ENCODE data around the gene TULP4.
A peak's percentile ranks its signal among the peaks of the same experiment; 100 is the strongest.
"Not testable (repeated sequence)": the region's sequence is repeated elsewhere in the genome, so short reads cannot be mapped to it uniquely, and the experiment has no call there.

Gene TULP4

DNA sequence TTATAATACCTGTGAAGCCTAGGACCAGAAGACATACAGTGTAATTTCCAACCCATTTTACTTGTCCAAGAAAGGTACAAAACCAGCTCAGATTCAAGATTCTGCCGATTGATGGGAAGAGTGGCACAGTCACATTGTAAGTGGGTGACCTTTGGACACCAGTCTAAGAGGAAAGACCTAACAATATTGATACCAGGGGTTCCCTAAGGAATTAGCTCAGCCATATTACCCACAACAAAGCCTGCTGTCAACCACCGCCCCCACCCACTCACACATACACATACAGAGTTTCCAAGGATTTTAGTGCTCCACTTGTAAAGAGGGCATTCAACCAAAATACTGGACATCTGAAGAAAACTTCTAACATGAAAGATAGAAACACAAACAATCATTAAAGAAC, 219.7 kb downstream of the TULP4 start:
- no peak for DNase-seq (ENCODE audit: low spot score)

DNA sequence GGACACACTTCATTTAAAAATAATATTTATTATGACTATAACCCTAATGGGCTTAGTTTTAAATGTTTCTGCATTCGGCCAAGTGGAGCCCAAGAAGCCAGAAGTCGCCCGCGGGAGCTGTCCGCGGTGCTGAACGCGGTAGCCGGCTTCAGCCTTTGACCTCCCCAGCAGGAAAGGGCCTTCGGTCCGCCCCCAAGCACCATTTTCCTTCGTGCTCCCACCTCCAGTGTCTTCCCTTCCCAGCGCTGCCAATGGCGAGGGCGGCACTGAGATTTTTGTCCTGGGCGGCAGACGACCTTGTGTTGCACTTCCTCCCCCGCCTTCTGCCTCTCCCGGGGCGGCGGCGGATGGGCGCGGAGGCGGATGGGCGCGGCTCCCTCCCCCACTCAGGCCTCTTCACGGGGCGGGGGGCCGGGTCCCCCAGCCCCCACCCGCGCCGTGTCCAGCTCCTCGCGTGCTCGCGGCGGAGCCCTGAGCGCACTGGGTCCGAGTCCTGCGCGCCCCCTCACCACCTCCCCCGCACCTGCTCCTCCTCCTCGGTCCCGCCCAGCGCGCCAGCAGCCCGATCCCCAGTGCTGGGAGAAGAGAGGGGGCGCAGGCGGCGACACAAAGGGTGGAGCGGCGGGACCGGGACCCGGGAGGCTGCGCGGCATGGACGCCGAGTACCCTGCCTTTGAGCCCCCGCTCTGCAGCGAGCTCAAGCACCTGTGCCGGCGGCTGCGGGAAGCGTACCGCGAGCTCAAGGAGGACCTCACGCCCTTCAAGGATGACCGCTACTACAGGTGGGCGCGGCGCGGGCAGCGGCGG, 224.0 kb downstream of the TULP4 start:
- peak; percentile 70 for DNase-seq (ENCODE audit: low spot score)

DNA sequence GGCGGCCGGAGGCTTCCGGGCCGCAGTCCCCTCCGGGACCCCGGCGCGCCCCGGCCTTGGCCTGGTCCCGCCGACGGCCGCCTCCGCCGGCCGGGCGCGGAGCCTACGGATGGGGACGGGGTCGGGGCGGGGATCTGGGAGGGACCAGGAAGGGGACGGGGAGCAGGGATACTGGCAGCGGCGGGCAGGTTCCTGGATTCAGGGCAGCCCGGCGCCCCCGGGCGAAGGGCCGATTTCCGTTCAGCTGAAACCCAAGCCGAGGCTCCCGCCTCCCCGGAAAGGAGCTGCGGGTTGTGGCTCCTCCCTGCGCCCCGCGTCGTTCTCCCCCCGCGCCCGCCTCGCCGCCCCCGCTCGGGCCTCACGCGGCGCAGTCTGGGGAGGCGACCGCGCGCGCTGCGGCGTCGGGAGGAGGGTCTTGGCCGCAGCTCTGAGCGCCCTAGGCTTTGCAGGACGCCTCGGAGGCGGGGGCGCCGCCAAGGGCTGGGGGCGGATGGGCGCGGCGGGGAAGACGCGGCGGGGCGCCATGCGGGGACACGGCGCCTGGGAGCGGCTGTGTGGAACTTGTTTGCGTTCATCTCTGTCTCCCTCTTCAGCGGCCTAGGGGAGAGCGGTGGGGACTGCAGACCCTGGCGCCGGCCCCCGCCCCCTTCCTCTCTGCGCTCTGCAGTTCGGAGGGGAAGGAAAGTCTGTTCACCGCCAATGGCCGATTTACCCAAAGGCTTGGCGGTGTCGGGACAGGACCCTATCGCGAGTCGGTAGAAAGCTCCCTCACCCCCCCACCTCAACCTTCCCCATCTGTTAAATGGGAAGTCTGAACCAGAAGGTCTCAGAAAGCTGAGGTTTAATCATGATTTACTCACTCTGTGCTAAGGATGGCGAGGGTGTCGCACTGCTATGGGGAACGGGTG, 224.9 kb downstream of the TULP4 start:
- DNase-seq (ENCODE audit: low spot score) = no peak

GRCh38 chr6:158538741-158539140, 226.5 kb downstream of the TULP4 start:
- no peak for DNase-seq (ENCODE audit: low spot score)

DNA sequence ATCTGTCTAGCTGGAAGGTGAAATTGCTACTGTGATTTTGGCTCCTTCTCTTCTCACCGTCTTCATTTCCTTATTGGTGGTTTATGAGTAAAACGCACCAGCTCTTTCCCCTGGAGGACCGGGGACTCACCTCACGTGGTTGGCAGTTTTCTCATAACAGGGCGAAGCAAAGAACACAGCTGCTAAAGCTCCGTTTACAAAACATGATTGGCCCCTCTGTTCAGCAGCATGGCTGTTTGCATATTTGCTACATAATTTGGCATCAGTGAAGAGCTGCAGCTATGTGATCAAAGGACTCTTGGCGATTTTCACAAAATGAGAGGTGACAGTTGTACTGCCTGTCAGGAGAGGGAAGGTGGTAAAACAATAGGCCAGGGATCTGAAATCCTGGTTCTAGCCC, 227.1 kb downstream of the TULP4 start:
- DNase-seq (ENCODE audit: low spot score) = no peak

DNA sequence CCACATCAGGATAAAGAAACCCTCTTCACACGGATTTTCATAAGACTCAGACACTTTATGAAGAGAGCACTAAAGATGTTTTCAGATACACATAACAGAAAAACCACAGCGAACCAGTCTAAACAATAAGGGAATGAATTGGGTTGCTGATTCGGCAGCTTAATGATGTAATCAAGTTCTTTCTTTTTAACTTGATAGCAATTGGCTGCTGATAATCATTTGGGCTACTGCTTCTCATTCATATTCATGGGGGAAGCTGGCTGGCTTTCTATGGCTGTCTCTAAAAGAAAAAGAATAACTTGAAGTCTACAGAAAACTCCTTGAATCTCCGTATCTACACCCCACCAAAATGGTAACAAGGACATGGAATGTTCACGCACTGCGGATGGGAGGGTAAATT, 227.6 kb downstream of the TULP4 start:
- no peak for DNase-seq (ENCODE audit: low spot score)

GRCh38 chr6:158543606-158544185, 231.4 kb downstream of the TULP4 start:
- no peak for DNase-seq (ENCODE audit: low spot score)

- DNase-seq (ENCODE audit: low spot score) = no peak
Measured at GRCh38 chr6:158544428-158544827, 232.2 kb downstream of the TULP4 start.

DNA sequence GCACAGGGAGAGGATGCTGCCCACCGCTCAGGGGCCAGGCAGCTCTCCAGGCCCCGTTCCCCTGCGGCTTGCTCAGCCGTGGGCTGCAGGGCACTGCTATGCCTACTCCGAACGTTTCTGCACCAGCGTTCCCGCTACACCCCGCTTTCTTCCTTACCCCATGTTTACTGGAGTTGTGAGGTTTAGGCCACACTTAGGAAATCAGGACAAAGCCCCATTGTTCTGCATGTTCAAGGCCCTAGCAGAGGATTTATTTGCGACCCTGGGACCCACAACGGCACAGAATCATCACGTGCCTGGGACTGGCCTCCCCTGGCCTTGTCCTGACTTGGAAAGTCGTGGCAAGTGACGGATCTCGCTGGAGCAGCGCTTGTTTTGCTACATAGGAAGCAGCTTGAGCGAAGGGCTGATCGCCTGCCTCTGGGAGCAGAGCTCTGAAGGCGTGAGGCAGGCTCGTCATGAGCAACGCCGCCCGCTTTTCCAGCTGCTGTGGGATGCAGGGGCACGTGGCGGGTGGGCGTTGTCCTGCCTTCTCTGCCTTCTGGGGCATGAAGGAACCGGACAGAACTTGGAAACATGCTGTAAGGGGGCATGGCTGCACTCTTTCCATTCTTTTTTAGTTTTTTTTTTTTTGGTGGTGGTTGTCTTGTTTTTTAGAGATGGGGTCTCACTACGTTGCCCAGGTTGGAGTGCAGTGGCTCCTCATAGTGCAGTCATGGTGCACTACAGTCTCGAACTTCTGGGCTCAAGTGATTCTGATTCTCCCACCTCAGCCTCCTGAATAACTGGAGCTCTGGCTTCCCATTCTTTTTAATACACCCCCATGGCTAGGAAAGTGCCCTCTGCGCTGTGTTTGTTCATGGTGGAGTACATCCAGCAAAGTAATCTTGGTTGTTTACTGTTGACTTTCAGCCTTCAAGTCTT, 233.0 kb downstream of the TULP4 start:
- no peak for DNase-seq (ENCODE audit: low spot score)

- DNase-seq (ENCODE audit: low spot score) = no peak
Measured at GRCh38 chr6:158548418-158549161, 236.3 kb downstream of the TULP4 start.

DNA sequence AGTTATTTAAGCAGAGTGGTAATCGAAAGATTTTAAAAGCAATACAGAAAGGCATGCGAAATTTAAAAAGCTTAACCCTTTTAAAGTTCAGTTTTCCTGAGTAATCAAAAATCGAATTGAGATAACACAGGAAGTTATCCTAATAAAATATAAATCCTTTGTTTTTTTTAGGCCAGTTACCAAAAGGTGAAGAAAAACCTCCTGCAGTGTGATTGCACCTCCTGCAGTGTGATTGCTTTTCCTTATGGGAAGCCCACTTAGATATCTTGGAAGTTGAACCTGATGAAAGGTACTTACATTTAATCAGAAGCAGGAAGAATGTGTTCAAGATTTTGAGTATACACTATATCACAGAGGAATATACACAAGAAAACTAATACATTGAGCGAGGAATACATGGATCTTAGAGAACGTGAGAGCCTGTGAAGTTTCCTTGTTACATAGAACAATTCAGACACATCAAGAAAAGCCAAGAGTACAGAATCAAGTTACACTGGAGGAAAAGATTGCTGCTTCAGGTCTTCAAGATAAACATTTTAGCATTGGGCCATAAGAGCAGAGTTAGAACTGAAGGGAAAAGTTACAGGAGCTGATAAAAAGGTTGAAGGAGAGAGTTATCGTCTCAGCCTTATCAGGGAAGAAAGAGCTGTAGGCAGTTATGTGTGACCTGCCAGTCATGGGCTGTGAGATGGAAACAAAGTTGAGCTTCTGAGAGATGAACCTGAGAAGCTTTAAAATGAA, 240.0 kb downstream of the TULP4 start:
- DNase-seq (ENCODE audit: low spot score) = no peak

GRCh38 chr6:158552796-158553138, 240.5 kb downstream of the TULP4 start:
- DNase-seq (ENCODE audit: low spot score) = no peak

DNA sequence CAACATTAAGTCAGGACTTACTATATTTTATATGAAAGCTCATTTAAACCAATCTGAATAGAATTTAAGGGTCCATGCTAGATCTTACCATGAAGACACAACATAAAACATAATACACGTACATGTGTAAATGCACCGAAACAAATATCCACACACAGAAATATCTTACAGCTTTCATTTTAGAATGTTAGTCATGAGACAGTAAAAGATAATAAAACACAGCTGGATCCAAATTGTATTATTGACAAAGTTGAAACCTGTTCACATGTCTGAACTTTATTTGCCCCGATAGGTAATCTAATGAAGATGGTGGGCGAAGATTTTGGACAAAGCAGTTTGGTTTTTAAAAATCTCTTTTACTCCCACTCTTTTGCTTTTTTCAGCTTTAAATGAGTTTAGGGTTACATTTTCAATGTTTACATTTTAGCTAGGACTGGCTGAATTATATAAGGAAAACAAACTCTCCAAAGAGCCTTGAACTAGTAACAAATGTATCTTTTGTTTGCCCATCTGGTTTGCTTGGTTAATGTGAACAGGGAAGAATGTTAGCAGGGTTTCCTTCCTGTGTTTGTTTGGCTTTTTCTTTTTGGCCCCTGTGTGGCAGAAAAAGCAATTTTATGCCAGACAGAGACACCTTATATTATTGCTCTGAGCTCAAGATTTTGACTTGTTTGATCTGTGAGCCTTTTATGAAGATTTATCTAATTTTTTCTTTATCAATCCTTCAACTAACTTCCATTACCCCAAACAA, 242.5 kb downstream of the TULP4 start:
- no peak for DNase-seq (ENCODE audit: low spot score)

DNA sequence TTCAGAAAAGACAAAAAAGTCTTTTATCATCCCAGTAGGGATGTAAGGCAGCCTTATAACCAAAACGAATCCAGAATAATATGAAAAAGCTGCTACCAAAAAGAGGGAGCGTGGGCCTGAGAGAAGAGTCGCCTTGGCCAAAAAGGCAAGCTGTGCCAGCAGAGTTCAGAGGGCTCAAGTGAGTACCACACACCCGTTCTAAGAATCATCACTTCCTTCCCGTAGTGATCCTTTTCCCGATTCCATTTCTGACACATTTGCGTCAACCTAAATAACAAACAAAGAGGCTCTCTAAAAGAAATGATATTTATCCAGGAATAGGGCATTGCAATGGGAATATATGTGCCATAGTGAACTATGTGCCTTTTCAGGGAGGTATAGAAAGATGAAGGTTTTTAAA, 243.8 kb downstream of the TULP4 start:
- DNase-seq (ENCODE audit: low spot score) = no peak

- DNase-seq (ENCODE audit: low spot score) = not testable (repeated sequence)
Measured at GRCh38 chr6:158557110-158557509, 244.8 kb downstream of the TULP4 start.

GRCh38 chr6:158557927-158558326, 245.7 kb downstream of the TULP4 start:
- DNase-seq (ENCODE audit: low spot score) = no peak

DNA sequence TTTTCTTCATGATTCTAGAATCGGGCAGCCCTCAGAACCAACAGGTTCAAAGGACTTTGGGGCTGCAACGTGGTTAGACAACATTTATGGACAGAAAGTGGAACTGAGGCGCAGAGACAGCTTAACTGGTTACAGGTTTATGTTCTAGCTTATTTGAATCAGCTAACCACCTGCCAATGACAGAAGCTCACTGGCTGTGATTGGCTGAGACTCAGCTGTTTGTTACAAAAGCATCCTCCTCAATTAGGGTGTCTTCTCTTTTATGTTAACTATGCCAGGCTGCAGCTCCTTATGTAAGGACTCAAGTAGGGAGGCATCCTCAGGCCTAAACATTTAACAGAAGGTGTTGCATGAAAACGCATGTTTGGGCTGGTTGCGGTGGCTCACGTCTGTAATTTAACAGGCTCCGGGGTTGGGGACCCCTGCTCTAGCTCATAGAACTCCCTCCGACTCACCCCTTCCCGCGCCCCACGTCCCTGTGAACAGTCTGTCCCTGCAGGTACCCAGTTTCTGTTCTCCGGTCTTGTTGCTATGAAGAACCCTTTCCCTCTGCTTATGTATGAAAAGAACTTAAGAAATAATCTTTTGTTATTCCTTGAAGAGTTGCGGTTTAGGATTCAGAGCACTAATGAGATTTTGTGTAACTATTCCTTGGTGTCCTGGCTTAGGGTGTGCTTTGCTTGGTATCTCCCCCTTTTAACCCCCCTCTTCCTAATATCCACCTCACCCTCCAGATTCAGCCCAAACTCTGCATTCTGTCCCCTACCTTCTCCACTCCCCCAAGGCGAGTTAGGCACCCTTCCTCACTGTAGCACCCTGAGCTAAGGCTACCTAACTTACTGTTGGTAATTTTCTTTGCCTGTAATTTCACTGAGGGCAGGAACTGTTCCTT, 246.4 kb downstream of the TULP4 start:
- no peak for DNase-seq (ENCODE audit: low spot score)

GRCh38 chr6:158559338-158559894, 247.2 kb downstream of the TULP4 start:
- no peak for DNase-seq (ENCODE audit: low spot score)

Measured in hepatic stellate cell (primary cell).